Prostate gland (tissue), 2 donors: ENCODE measurements around the gene MAMDC2. TPM values are rescaled to one million over a fixed set of nuclear protein-coding genes. Genes with fewer than 3 reads are reported as not detected.

ENCODE experiments used
- DNase-seq: peaks from one replicate; pipeline ENCODE4 v3.0.0-alpha.2; 2019; ENCODE audit warnings: low spot score
- H3K27ac ChIP-seq, 2 donors: fragments of 200-600 bp; sonication (generic); 2 replicates each; pipeline ENCODE4 v1.5.1; 2017 to 2019
- H3K27me3 ChIP-seq: fragments of 200-600 bp; sonication (generic); replicated peaks from 2 replicates; pipeline ENCODE4 v1.5.1; 2019; ENCODE audit not compliant: insufficient read depth
- H3K36me3 ChIP-seq, 2 donors: fragments of 200-600 bp; sonication (generic); 1 replicate in 1 of 2; 2 replicates in 1 of 2; pipeline versions ENCODE4 v1.5.1 to v1.8.1; 2017 to 2019
- H3K4me1 ChIP-seq: fragments of 200-600 bp; sonication (generic); replicated peaks from 2 replicates; pipeline ENCODE4 v1.5.1; 2019
- H3K4me3 ChIP-seq, 2 donors: fragments of 200-600 bp; sonication (generic); 2 replicates each; pipeline ENCODE4 v1.5.1; 2017 to 2019
- H3K9me3 ChIP-seq: fragments of 200-600 bp; sonication (generic); 2 replicates; pipeline ENCODE4 v1.5.1; 2017
- POLR2A ChIP-seq: fragments of 450-650 bp; IDR thresholded peaks from one replicate; pipeline ENCODE4 v1.6.1; 2016; ENCODE audit warnings: antibody characterized with exemption, mild to moderate bottlenecking
- POLR2AphosphoS5 ChIP-seq: sonication (generic); formaldehyde crosslinking; IDR thresholded peaks from one replicate; pipeline ENCODE4 v1.6.1; 2017; ENCODE audit warnings: antibody characterized with exemption
- WGBS: methylation state at CpG from one replicate; pipeline ENCODE4 v1.1.5; 2018; 5-methylcytosine and 5-hydroxymethylcytosine counted together
- intact Hi-C: fragments of 100-400 bp; cut with DNase I; formaldehyde crosslinking; loops from one replicate; pipeline ENCODE4 v1.14.2; 2022
- total RNA-seq, 2 donors: library from RNA; depleted of rRNA; stranded (reverse); fragments of >200 nt; gene quantifications; one replicate each; pipeline ENCODE4 v1.1.0, GENCODE V29; 2016
- TF ChIP-seq, protein P1 (sequence below), 4 experiments: fragments of 200-600 bp in 2 of 4; fragments of 450-650 bp in 2 of 4; sonication (generic) in 2 of 4; IDR thresholded peaks; 1 replicate in 3 of 4; 2 replicates in 1 of 4; pipeline ENCODE4 v1.5.1; 2016 to 2019; ENCODE audit warnings: antibody characterized with exemption in 4 of 4, mild to moderate bottlenecking in 2 of 4, moderate library complexity in 2 of 4

Gene MAMDC2
- total RNA-seq, 2 donors from 2014 or later: 4.2 to 33.8 TPM

- DNase-seq: no peak
- WGBS: 81% methylated on average over 3 of the region's 3 CpGs
- no peaks in the 10 kb centered on the region for H3K27me3 ChIP-seq
- peaks cover 0 to 5% of the 10 kb centered on the region in 2 donors for H3K36me3 ChIP-seq
- no peaks in the 10 kb centered on the region for H3K4me1 ChIP-seq
- no peak overlapping the region for H3K4me3 ChIP-seq
- intact Hi-C loops: no loop called here
- TF ChIP-seq POLR2A: no peak
- TF ChIP-seq POLR2AphosphoS5: no peak
- TF ChIP-seq, protein P1, sequence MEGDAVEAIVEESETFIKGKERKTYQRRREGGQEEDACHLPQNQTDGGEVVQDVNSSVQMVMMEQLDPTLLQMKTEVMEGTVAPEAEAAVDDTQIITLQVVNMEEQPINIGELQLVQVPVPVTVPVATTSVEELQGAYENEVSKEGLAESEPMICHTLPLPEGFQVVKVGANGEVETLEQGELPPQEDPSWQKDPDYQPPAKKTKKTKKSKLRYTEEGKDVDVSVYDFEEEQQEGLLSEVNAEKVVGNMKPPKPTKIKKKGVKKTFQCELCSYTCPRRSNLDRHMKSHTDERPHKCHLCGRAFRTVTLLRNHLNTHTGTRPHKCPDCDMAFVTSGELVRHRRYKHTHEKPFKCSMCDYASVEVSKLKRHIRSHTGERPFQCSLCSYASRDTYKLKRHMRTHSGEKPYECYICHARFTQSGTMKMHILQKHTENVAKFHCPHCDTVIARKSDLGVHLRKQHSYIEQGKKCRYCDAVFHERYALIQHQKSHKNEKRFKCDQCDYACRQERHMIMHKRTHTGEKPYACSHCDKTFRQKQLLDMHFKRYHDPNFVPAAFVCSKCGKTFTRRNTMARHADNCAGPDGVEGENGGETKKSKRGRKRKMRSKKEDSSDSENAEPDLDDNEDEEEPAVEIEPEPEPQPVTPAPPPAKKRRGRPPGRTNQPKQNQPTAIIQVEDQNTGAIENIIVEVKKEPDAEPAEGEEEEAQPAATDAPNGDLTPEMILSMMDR (IDR thresholded peaks at IDR 0.05): no peak
- H3K9me3 ChIP-seq: no peaks in the 10 kb centered on the region
- no peak overlapping the region for H3K27ac ChIP-seq
These were observed 108.7 kb downstream of the MAMDC2 start for GRCh38 chr9:70152350-70152749.

DNA sequence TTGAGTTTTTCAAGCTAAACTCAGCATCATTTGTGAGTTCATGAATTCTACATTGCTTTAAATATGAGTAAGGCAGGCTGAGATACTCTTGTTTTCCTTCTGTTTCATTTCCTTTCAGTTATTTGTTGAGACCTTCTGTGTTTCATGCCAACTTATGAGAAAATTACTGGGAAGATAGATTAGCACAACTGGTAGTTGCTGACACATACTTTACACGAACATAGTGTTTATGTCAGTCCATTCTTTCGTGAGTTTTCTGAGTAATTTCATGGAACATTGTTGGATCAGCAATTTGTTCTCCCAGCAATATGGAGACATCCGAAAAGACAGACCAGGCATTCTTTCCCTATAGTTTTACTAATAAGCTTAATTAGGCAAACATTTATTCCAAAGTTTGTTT lies 113.1 kb downstream of the MAMDC2 start:
- Histone ChIP-seq H3K27me3 (no peaks in the 10 kb centered on the region), H3K27ac (no peak overlapping the region), H3K4me3 (no peak overlapping the region)

DNA sequence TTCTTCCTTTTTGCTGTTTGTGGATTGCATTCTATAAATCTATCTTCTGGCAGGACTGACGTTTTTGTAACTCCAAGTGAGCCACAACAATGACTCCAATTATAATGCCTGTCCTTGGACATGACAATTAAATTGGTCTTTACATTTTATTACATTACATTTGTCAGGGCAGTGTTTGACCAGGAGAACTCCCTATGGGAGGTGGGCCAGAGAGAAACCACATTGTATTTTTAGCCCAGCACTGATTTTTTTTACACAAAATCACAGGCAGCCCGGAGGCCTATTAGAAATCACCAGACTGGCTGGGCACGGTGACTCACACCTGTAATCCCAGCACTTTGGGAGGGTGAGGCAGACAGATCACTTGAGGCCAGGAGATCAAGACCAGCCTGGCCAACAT lies 116.0 kb downstream of the MAMDC2 start:
- Histone ChIP-seq H3K27me3 (no peaks in the 10 kb centered on the region), H3K9me3 (no peaks in the 10 kb centered on the region), H3K4me1 (no peaks in the 10 kb centered on the region), H3K27ac (no peak overlapping the region), H3K36me3 (no peaks in the 10 kb centered on the region), H3K4me3 (no peak overlapping the region)
- 47% methylated on average over 3 of the region's 3 CpGs for WGBS
- TF ChIP-seq POLR2A: no peak
- TF ChIP-seq POLR2AphosphoS5: no peak
- TF ChIP-seq, protein P1 (IDR thresholded peaks at IDR 0.05): no peak
- DNase-seq: no peak
- intact Hi-C loops: no loop called here

More for the DNA sequence above, 113.1 kb downstream of the MAMDC2 start:
- TF ChIP-seq POLR2AphosphoS5 (no peak), POLR2A (no peak)
- TF ChIP-seq, protein P1 (IDR thresholded peaks at IDR 0.05): no peak
- no peaks in the 10 kb centered on the region for H3K9me3 ChIP-seq
- 87% methylated on average over 3 of the region's 3 CpGs for WGBS
- DNase-seq: no peak
- peaks cover 0 to 4% of the 10 kb centered on the region in 2 donors for H3K36me3 ChIP-seq
- no peaks in the 10 kb centered on the region for H3K4me1 ChIP-seq
- intact Hi-C loops: no loop called here

DNA sequence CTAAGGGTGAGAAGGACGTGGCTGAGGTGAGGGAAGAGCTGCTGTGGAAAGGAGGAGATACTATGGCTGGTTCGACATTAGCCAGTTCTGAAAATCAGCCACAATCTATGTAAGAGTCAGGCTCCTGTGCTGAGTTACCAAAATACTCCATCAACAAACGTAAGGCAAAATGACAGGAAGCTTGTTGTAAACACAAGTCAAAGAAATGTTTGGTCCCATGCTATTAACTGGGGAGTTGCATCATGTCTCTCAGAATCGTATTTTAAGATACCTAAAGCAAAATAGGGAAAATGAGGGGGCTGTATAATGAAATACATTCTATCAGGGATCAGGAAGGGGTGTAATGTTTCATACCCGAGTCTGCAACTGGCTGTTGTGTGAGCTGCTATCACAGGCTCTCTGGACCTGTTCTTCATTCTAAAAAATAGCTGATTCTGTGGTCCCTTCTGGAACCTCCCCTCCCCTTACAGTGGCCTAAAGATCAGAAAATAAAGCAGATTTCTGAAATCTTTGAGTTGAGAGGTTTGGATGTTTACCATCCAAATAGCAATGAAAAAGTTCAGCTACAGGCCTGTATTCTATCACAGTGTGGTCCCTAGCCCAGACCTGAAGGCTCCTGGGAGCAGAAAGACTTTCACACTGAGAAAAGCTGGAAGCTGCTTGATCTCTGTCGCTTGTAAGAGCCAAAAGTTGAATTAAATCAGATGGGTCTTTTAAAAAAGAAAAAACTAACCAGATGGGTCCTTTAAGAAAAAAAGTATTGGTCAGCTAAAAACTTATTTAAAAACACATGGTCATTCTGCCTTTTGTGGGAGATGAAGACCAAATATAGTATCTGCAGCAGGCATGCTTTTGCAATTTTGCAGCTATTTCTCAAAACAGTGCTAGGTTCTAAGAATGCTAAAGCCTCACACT lies 117.3 kb downstream of the MAMDC2 start:
- no peak overlapping the region for H3K27ac ChIP-seq
- no peaks in the 10 kb centered on the region for H3K4me1 ChIP-seq
- WGBS: 74% methylated on average over 6 of the region's 6 CpGs

More for the DNA sequence above, 117.3 kb downstream of the MAMDC2 start:
- intact Hi-C loops: no loop called here
- Histone ChIP-seq H3K9me3 (no peaks in the 10 kb centered on the region), H3K4me3 (no peak overlapping the region), H3K36me3 (no peaks in the 10 kb centered on the region), H3K27me3 (no peaks in the 10 kb centered on the region)
- no peak for DNase-seq
- TF ChIP-seq POLR2A (no peak), POLR2AphosphoS5 (no peak)
- TF ChIP-seq, protein P1 (IDR thresholded peaks at IDR 0.05): no peak
